CD14-positive monocyte (primary cell): ENCODE data around the gene BSN. TPM values are rescaled to one million over a fixed set of nuclear protein-coding genes. Genes with fewer than 3 reads are reported as not detected.
"Not testable (repeated sequence)": the region's sequence is repeated elsewhere in the genome, so short reads cannot be mapped to it uniquely, and the experiment has no call there.

Experiments
- DNase-seq, 3 donors: peaks; one replicate each; pipeline ENCODE4 v3.0.0-alpha.2; 2011 to 2022
- H2AFZ ChIP-seq: 2 replicates; pipeline ENCODE4 v1.6.0; 2012; ENCODE audit warnings: mild to moderate bottlenecking, low read depth, low read length, inconsistent platforms; ENCODE audit not compliant: insufficient read depth, poor library complexity, severe bottlenecking
- H3K27ac ChIP-seq, 2 donors: 1 replicate in 1 of 2; 2 replicates in 1 of 2; pipeline ENCODE4 v1.5.1; 2012 to 2013; ENCODE audit warnings: low read length in 2 of 2, control low read depth in 1 of 2, inconsistent platforms in 1 of 2, low read depth in 1 of 2, mild to moderate bottlenecking in 1 of 2
- H3K27me3 ChIP-seq, 2 donors: one replicate each; pipeline versions ENCODE4 v1.6.0 to v1.6.1; 2011 to 2013; ENCODE audit warnings: low read length in 2 of 2; ENCODE audit not compliant: control insufficient read depth in 2 of 2, insufficient read depth in 2 of 2
- H3K36me3 ChIP-seq, 2 donors: replicated peaks in 1 of 2; 1 replicate in 1 of 2; 2 replicates in 1 of 2; pipeline versions ENCODE4 v1.5.1 to v1.6.1; 2012 to 2013; ENCODE audit warnings: low read length in 2 of 2, control low read depth in 1 of 2, inconsistent platforms in 1 of 2, mild to moderate bottlenecking in 1 of 2; ENCODE audit not compliant: insufficient read depth in 2 of 2, control insufficient read depth in 1 of 2
- H3K4me1 ChIP-seq, 2 donors: 1 replicate in 1 of 2; 2 replicates in 1 of 2; pipeline versions ENCODE4 v1.5.1 to v1.6.1; 2012 to 2013; ENCODE audit warnings: low read length in 2 of 2, control low read depth in 1 of 2, inconsistent platforms in 1 of 2, mild to moderate bottlenecking in 1 of 2, moderate library complexity in 1 of 2; ENCODE audit not compliant: insufficient read depth in 2 of 2, control insufficient read depth in 1 of 2
- H3K4me2 ChIP-seq: replicated peaks from 2 replicates; pipeline ENCODE3; 2012; ENCODE audit warnings: low read length, moderate library complexity, mild to moderate bottlenecking; ENCODE audit not compliant: poor library complexity, severe bottlenecking; ENCODE audit errors: extremely low read depth
- H3K4me3 ChIP-seq, 3 experiments: fragments of 200-600 bp in 1 of 3; sonication (generic) in 1 of 3; replicated peaks in 1 of 3; 1 replicate in 2 of 3; 2 replicates in 1 of 3; pipeline ENCODE4 v1.5.1; 2011 to 2013; ENCODE audit warnings: low read length in 3 of 3, mild to moderate bottlenecking in 3 of 3, control low read depth in 2 of 3, low read depth in 2 of 3, inconsistent platforms in 1 of 3, moderate library complexity in 1 of 3
- H3K79me2 ChIP-seq: 2 replicates; pipeline ENCODE4 v1.6.0; 2012; ENCODE audit warnings: mild to moderate bottlenecking, control low read depth, inconsistent platforms, low read length, moderate library complexity; ENCODE audit not compliant: insufficient read depth
- H3K9ac ChIP-seq: 2 replicates; pipeline ENCODE4 v1.6.0; 2017; ENCODE audit warnings: low read length, mild to moderate bottlenecking; ENCODE audit not compliant: insufficient read depth, poor library complexity, severe bottlenecking
- H3K9me3 ChIP-seq, 2 donors: replicated peaks in 1 of 2; 1 replicate in 1 of 2; 2 replicates in 1 of 2; pipeline versions ENCODE4 v1.5.1 to v1.6.1; 2012 to 2013; ENCODE audit warnings: low read length in 2 of 2, control low read depth in 1 of 2; ENCODE audit not compliant: control insufficient read depth in 1 of 2, insufficient read depth in 1 of 2
- H4K20me1 ChIP-seq: 2 replicates; pipeline ENCODE4 v1.6.0; 2012; ENCODE audit warnings: mild to moderate bottlenecking, low read length, control low read depth, moderate library complexity; ENCODE audit not compliant: insufficient read depth
- H3K27ac Mint-ChIP-seq, 7 donors: one replicate each; pipeline ENCODE4 v1.8.0; 2020; ENCODE audit warnings: mild to moderate bottlenecking in 7 of 7, mixed read lengths in 7 of 7, moderate library complexity in 6 of 7, inconsistent platforms in 2 of 7
- H3K27me3 Mint-ChIP-seq, 3 donors: one replicate each; pipeline ENCODE4 v1.8.0; 2021 to 2022; ENCODE audit warnings: low read depth in 3 of 3, mild to moderate bottlenecking in 3 of 3, mixed read lengths in 3 of 3, moderate library complexity in 3 of 3, inconsistent platforms in 1 of 3
- H3K36me3 Mint-ChIP-seq, 2 donors: one replicate each; pipeline ENCODE4 v1.8.0; 2020; ENCODE audit warnings: mixed read lengths in 2 of 2, inconsistent platforms in 1 of 2, mild to moderate bottlenecking in 1 of 2
- H3K4me1 Mint-ChIP-seq: one replicate; pipeline ENCODE4 v1.8.0; 2020; ENCODE audit warnings: mild to moderate bottlenecking, mixed read lengths
- H3K4me3 Mint-ChIP-seq, 2 donors: one replicate each; pipeline ENCODE4 v1.8.0; 2020; ENCODE audit warnings: mild to moderate bottlenecking in 2 of 2, mixed read lengths in 2 of 2, moderate library complexity in 1 of 2
- H3K9me3 Mint-ChIP-seq, 7 donors: one replicate each; pipeline ENCODE4 v1.8.0; 2020 to 2022; ENCODE audit warnings: mixed read lengths in 7 of 7, mild to moderate bottlenecking in 6 of 7, moderate library complexity in 6 of 7, inconsistent platforms in 2 of 7
- WGBS: methylation state at CpG from one replicate; pipeline ENCODE4 v1.1.5; 2013; ENCODE audit warnings: missing lambda C conversion rate; ENCODE audit not compliant: insufficient coverage; 5-methylcytosine and 5-hydroxymethylcytosine counted together
- intact Hi-C, 2 donors: fragments of 100-400 bp; cut with micrococcal nuclease; formaldehyde crosslinking; loops; one replicate each; pipeline versions ENCODE4 v1.15.0 to v1.15.1; 2023
- polyA plus RNA-seq, 3 donors: library from polyadenylated mRNA; depleted of rRNA in 1 of 3; unstranded in 2 of 3; stranded (reverse) in 1 of 3; fragments of 300-500 nt in 2 of 3; fragments of >200 nt in 1 of 3; fragmentation: Illumina TruSeq in 2 of 3; gene quantifications; 1 replicate in 2 of 3; 2 replicates in 1 of 3; pipeline ENCODE4 v1.2.3, GENCODE V29; 2012 to 2021
- TF ChIP-seq, protein P1 (sequence below): fragments of 200-600 bp; IDR thresholded peaks from one replicate; pipeline ENCODE4 v1.8.0; 2022; ENCODE audit warnings: antibody characterized with exemption, mild to moderate bottlenecking

Gene BSN
- polyA plus RNA-seq, 3 donors: not detected

DNA sequence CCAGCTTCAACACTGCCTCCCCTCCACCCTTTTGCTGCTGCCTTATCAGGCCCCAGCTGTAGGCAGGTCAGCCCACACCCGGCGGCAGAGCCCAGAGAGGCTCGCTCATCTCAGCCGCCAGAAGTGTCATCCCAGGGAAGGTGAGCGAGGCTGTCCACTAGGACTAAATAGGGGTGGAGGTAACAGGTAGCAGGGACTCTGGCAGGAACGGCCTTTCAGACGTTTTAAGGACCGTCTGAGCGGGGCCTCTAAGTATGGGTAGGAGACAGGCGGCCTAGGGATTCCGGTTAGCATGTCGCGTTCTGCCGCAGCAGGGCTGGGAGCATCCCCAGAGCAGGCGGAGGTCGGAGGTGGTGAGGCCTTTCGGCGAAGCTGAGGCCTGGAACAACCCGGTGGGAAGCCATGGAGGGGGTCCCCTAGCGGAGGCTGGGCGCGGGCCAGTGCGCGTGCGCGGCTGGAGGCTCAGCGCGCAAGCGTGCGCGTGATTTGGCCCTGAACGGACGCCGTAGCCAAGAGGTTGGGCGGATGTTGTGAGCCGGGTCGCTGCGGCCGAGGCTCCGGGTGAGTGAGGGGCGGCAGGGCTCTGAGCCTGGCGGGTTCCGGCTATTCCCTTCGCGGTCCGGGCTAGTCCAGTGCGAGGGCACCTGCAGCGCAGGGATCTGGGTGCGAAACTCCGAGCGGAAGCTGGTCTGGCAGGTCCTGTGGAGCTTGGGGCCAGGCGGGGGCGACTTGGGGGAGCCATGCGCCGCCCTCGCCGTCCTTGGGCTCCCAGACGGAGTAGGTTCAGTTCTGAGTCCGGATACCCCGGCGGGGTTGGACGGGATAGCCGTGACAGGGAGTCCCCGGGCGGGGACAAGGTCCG is 135.0 kb downstream of the BSN start, which contains the start of the genes MST1 and RNF123:
MST1 (minus strand) TSS at position 429 of the 862 bp plus-strand sequence. CDS start 783 bp downstream, outside the sequence.
RNF123 (plus strand) TSS at position 512 of the 862 bp plus-strand sequence. CDS start 1,609 bp downstream, outside the sequence.
- peak within 1 kb of the TSS; percentile 86 for H3K4me2 ChIP-seq
- peak within 1 kb of the TSS; percentile 96 to 98 for H3K4me3 Mint-ChIP-seq

DNA sequence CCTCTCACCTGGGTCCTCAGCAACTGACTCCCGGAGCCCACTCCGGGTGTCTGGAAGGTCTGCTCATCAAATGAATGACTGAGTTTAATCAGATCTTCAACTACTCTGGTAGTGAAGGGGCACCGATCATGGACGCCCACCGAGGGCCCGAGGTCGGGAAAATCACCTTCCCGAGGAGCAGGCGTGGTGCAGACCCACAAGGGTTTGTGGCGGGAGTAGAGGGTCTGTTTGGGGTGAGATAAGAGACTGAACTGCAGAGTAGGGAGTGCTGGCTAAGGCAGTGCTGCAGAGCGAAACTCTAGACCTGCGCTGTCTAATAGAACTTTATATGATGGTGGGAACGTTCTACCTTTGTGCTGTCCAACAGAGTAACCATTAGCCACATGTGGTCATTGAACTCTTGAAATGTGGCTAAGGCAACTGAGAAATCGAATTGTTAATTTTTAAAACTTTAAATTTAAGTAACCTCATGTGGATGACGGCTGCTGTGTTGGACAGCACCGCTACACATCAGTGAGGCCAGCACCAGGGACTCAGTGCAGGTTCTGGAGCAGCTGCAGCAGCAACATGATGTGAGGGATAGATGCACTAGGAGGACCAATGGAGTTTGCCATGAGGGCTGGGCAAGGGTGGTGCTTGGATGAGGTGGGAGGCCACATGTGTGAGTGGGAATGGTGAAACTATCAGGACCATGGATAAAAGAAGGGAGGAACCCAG is 135.8 kb downstream of the BSN start:
- peaks cover 30% of the 10 kb centered on the region for H3K79me2 ChIP-seq
- intact Hi-C loops, DNase-seq, H4K20me1 ChIP-seq, H3K9me3 Mint-ChIP-seq, H3K36me3 ChIP-seq, H3K9me3 ChIP-seq: not testable (repeated sequence)
- peak overlapping the region; percentile 96 to 98 for H3K4me3 Mint-ChIP-seq
- peaks cover 23 to 31% (median 29%) of the 10 kb centered on the region in 3 donors for H3K27me3 Mint-ChIP-seq
- peak overlapping the region; percentile 63 to 97 (median 76) for H3K4me3 ChIP-seq
- H3K27me3 ChIP-seq: peaks cover 0 to 24% of the 10 kb centered on the region in 2 donors
- H3K4me1 Mint-ChIP-seq: peaks cover 38% of the 10 kb centered on the region
- peak overlapping the region; percentile 97 for H2AFZ ChIP-seq
- peak overlapping the region; percentile 86 for H3K4me2 ChIP-seq
- peaks cover 27 to 29% of the 10 kb centered on the region in 2 donors for H3K4me1 ChIP-seq
- peak overlapping the region; percentile 79 to 96 (median 85) for H3K27ac Mint-ChIP-seq
- H3K9ac ChIP-seq: peak overlapping the region; percentile 90
- H3K36me3 Mint-ChIP-seq: peaks cover 5 to 18% of the 10 kb centered on the region in 2 donors
- peak overlapping the region in 1 of 2 donors; percentile 85 for H3K27ac ChIP-seq
- WGBS: 12% methylated on average over 10 of the region's 16 CpGs

More for the DNA sequence above, 135.0 kb downstream of the BSN start, which contains the start of the genes MST1 and RNF123:
- H3K36me3 Mint-ChIP-seq: peaks cover 12 to 20% of the 10 kb centered on the region in 2 donors
- 1% methylated on average over 51 of the region's 66 CpGs for WGBS
- H3K27me3 Mint-ChIP-seq: peaks cover 23 to 33% (median 32%) of the 10 kb centered on the region in 3 donors
- Histone ChIP-seq H4K20me1 (peaks cover 2% of the 10 kb centered on the region), H3K27ac (peak within 1 kb of the TSS; percentile 21 to 85), H3K4me1 (peaks cover 27 to 29% of the 10 kb centered on the region in 2 donors), H2AFZ (peak within 1 kb of the TSS; percentile 97), H3K4me3 (peak within 1 kb of the TSS; percentile 63 to 97 (median 76)), H3K27me3 (peaks cover 0 to 27% of the 10 kb centered on the region in 2 donors), H3K9me3 (no peaks in the 10 kb centered on the region), H3K9ac (peak within 1 kb of the TSS; percentile 90), H3K36me3 (peaks cover 0 to 7% of the 10 kb centered on the region in 2 donors), H3K79me2 (peaks cover 26% of the 10 kb centered on the region)
- peaks cover 38% of the 10 kb centered on the region for H3K4me1 Mint-ChIP-seq
- peaks cover 0 to 6% (median 0%) of the 10 kb centered on the region in 7 donors for H3K9me3 Mint-ChIP-seq
- peak; percentile 85 to 88 (median 88) for DNase-seq
- TF ChIP-seq, protein P1, sequence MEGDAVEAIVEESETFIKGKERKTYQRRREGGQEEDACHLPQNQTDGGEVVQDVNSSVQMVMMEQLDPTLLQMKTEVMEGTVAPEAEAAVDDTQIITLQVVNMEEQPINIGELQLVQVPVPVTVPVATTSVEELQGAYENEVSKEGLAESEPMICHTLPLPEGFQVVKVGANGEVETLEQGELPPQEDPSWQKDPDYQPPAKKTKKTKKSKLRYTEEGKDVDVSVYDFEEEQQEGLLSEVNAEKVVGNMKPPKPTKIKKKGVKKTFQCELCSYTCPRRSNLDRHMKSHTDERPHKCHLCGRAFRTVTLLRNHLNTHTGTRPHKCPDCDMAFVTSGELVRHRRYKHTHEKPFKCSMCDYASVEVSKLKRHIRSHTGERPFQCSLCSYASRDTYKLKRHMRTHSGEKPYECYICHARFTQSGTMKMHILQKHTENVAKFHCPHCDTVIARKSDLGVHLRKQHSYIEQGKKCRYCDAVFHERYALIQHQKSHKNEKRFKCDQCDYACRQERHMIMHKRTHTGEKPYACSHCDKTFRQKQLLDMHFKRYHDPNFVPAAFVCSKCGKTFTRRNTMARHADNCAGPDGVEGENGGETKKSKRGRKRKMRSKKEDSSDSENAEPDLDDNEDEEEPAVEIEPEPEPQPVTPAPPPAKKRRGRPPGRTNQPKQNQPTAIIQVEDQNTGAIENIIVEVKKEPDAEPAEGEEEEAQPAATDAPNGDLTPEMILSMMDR: peak; percentile 19
- peak within 1 kb of the TSS; percentile 79 to 96 (median 85) for H3K27ac Mint-ChIP-seq
- intact Hi-C loops: no loop called here

DNA sequence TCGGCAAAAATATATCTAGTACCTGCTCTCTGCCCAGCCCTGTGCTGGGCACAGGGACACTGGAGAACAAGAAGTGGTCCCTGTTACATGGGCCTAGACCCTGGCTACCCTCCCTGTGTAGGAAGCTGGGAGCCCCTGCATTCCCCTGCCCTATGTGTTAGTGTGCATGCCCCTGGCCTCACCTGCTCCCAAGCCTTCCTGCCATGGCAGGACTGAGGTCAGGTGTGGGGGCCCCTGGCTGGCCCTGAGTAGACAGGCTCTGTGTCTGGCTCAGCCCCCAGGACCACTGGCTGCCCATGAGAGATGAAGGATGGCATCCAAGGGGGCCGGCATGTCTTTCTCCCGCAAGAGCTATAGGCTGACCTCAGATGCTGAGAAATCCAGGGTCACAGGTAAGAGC is 136.6 kb downstream of the BSN start:
- H3K4me3 ChIP-seq, H3K4me2 ChIP-seq, H3K9ac ChIP-seq, H3K9me3 Mint-ChIP-seq, H3K9me3 ChIP-seq, H3K27ac ChIP-seq, H3K27ac Mint-ChIP-seq, H2AFZ ChIP-seq, H3K36me3 ChIP-seq, intact Hi-C loops, DNase-seq: not testable (repeated sequence)
- Histone ChIP-seq H3K27me3 (peaks cover 0 to 19% of the 10 kb centered on the region in 2 donors), H4K20me1 (peaks cover 10% of the 10 kb centered on the region), H3K79me2 (peaks cover 30% of the 10 kb centered on the region), H3K4me1 (peaks cover 27 to 29% of the 10 kb centered on the region in 2 donors)
- Mint-ChIP-seq H3K4me3 (peak overlapping the region in 1 of 2 donors; percentile 98), H3K36me3 (peaks cover 0 to 13% of the 10 kb centered on the region in 2 donors), H3K27me3 (peaks cover 17 to 23% (median 21%) of the 10 kb centered on the region in 3 donors), H3K4me1 (peaks cover 34% of the 10 kb centered on the region)
- 100% methylated on average over 3 of the region's 3 CpGs for WGBS
